OCI-LY7 (cell line): ENCODE results near the gene PDE2A.

ENCODE experiments used
- EZH2phosphoT487 ChIP-seq: fragments of 200-600 bp; sonication (generic); IDR thresholded peaks from 2 replicates; pipeline ENCODE4 v1.6.1; 2018; ENCODE audit warnings: low read depth, borderline replicate concordance, mild to moderate bottlenecking, mixed run types, antibody characterized with exemption, low read length, moderate library complexity, mixed read lengths
- TF ChIP-seq, protein P1 (sequence below): fragments of 200-600 bp; sonication (generic); conservative IDR thresholded peaks from 2 replicates; pipeline ENCODE4 v1.5.1; 2014; ENCODE audit warnings: mild to moderate bottlenecking, antibody characterized with exemption, low read length, moderate library complexity, mixed read lengths

DNA sequence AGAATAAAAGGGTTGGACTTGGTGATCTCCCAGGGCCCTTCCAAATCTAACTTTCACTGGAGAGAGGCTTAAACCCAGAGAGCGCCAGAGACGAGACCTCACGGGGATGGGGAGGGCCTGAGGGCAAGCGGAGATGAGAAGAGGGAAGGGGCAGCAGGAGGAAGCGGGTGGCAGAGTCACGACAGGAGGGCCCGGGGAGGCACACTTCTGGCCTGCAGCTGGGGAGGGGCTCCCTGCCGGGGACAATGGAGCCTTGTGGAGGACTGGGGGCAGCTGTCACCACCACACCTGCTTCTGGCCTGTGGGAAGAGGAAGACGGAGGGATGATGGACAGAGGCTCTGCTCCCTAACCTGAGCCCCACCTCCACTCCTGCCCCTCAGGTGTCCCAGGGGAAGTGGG, 40.2 kb downstream of the PDE2A start:
- TF ChIP-seq, protein P1, sequence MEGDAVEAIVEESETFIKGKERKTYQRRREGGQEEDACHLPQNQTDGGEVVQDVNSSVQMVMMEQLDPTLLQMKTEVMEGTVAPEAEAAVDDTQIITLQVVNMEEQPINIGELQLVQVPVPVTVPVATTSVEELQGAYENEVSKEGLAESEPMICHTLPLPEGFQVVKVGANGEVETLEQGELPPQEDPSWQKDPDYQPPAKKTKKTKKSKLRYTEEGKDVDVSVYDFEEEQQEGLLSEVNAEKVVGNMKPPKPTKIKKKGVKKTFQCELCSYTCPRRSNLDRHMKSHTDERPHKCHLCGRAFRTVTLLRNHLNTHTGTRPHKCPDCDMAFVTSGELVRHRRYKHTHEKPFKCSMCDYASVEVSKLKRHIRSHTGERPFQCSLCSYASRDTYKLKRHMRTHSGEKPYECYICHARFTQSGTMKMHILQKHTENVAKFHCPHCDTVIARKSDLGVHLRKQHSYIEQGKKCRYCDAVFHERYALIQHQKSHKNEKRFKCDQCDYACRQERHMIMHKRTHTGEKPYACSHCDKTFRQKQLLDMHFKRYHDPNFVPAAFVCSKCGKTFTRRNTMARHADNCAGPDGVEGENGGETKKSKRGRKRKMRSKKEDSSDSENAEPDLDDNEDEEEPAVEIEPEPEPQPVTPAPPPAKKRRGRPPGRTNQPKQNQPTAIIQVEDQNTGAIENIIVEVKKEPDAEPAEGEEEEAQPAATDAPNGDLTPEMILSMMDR = no peak
- no peak for TF ChIP-seq EZH2phosphoT487
